ENCODE results near the gene C2orf92. TPM values are rescaled to one million over a fixed set of nuclear protein-coding genes. Genes with fewer than 3 reads are reported as not detected.

Gene C2orf92
- total and polyA plus RNA-seq, 2 donors (not counting 3 experiments of a cell fraction or from before 2014, with no cell fraction given): 1.8 to 7.9 TPM

DNA sequence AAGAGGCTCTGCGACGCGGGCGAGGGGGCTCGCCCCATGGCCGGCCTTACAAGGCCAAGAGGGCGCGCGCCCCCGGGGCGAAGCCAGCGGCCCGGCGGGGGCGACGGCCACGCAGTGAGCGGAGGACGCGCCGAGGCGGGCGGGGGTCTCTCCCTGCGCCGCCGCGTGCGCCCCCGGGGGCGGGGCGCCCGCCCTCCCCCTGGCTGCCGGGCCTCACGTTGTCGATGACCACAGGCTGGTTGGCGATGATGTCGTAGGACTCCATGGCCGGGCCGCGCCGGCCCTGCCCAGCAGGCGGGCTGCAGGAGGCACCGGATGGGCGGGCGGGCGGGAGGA is 5.9 kb upstream of the C2orf92 start:
- H3K4me2 ChIP-seq (ENCODE audit: insufficient read depth, low read length): peak overlapping the region; percentile 79
- no peaks in the 10 kb centered on the region for H3K27me3 ChIP-seq (ENCODE audit: control insufficient read depth in 2 of 2, insufficient read depth in 2 of 2, low read length in 2 of 2)
- dilution Hi-C loops (cut with MboI; ENCODE audit: extremely low pct_ligation_motif_present, low sequenced_read_pairs) (no loop called here), intact Hi-C loops (cut with micrococcal nuclease) (no loop called here)
- no peak for TF ChIP-seq POLR2AphosphoS5 (IDR thresholded peaks at IDR 0.05; ENCODE audit: insufficient read depth, low read depth, low read length)
- TF ChIP-seq, protein P1, sequence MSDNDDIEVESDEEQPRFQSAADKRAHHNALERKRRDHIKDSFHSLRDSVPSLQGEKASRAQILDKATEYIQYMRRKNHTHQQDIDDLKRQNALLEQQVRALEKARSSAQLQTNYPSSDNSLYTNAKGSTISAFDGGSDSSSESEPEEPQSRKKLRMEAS (IDR thresholded peaks at IDR 0.05; ENCODE audit: insufficient read depth, insufficient read length): no peak
- TF ChIP-seq EZH2 (IDR thresholded peaks at IDR 0.05; ENCODE audit: borderline replicate concordance, low read depth, low read length, severe bottlenecking): no peak
- no peak for TF ChIP-seq GATA2 (IDR thresholded peaks at IDR 0.05; ENCODE audit: insufficient read depth, insufficient read length, low read depth, low read length)
- no peak for TF ChIP-seq FOS (IDR thresholded peaks at IDR 0.05; ENCODE audit: borderline replicate concordance, insufficient read depth, low read length)
- CTCF ChIA-PET: interaction anchor here (1.0 to 6.3 kb wide), 15 partner anchors 9 to 721 kb away, joined by 3 to 126 read pairs (median 5); partner anchors contain the start of gene COX5B
- H3K36me3 ChIP-seq (ENCODE audit: control insufficient read depth in 2 of 2, extremely low read depth in 1 of 2, insufficient read depth in 2 of 2, low read length in 2 of 2): peaks cover 0 to 2% of the 10 kb centered on the region in 2 experiments
- DNase-seq (ENCODE audit: low read depth, low spot score): no peak
- peaks cover 13% of the 10 kb centered on the region for H3K79me2 ChIP-seq (ENCODE audit: control insufficient read depth, insufficient read depth, low read length)
- peak overlapping the region; percentile 4 for H2AFZ ChIP-seq (ENCODE audit: low read depth, low read length)
- H4K20me1 ChIP-seq (replicated peaks; ENCODE audit: control insufficient read depth, extremely low read depth, insufficient read depth, low read length): no peaks in the 10 kb centered on the region
- peaks cover 18% of the 10 kb centered on the region for H3K4me1 ChIP-seq (ENCODE audit: control insufficient read depth, extremely low read depth, insufficient read depth, low read length)
- POLR2A ChIA-PET: interaction anchor here (0.6 to 3.9 kb wide), 5 partner anchors 13 to 811 kb away, joined by 3 to 38 read pairs (median 6); partner anchors contain the start of gene COX5B
- H3K9ac ChIP-seq (replicated peaks; ENCODE audit: extremely low read depth, insufficient read depth, low read length): peak overlapping the region; percentile 78
- no TSS peak for BruUV-seq (replicated peaks)
- H3K9me1 ChIP-seq (replicated peaks; ENCODE audit: control insufficient read depth, extremely low read depth, insufficient read depth, low read length): no peaks in the 10 kb centered on the region
- H3K4me3 ChIP-seq (replicated peaks in 1 of 3; ENCODE audit: insufficient read depth in 1 of 3, low read depth in 1 of 3, low read length in 3 of 3): peak overlapping the region; percentile 65 to 83 (median 78)
- no peaks in the 10 kb centered on the region for H3K9me3 ChIP-seq (replicated peaks; ENCODE audit: control insufficient read depth, insufficient read depth, low read length)
- H3K27ac ChIP-seq (ENCODE audit: insufficient read depth, low read depth, low read length): peak overlapping the region; percentile 82
- FAIRE-seq: no peak

DNA sequence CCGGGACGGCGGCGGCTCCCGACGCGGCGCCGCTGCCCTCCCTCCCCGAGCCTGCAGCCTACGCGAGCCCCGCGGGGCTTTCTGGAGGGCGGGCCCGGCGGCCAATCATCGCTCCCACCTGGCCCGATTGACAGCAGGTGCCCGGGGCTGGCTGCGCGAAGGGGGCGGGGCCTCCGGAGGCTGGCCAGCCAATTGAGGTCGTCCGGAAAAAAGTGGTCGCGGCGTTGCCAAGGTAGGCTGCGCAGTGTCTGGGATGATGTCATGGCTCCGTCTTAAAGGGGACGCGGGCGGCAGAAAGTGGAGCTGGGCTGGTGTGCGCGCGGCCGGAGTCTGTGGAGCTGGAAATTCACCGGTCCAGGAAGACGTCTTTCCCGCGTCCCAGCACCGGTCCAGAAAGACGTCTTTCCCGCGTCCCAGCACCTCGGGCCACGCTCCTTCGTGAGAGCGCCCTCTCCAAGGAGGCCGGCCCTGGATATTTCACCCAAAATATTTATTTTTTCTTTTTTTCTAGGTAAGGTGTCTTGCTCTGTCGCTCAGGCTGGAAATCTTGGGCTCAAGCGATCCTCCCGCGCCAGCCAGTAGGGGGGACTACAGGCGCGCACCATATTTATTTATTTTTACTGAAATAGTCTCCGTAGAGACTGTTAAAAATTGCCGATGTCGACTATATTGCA is 5.4 kb upstream of the C2orf92 start, which contains the start of gene ACTR1B:
ACTR1B (minus strand) TSS at position 83 of the 674 bp plus-strand sequence. CDS start 154 bp downstream, outside the sequence.
- FAIRE-seq: peak; percentile 99
- TF ChIP-seq, protein P2, sequence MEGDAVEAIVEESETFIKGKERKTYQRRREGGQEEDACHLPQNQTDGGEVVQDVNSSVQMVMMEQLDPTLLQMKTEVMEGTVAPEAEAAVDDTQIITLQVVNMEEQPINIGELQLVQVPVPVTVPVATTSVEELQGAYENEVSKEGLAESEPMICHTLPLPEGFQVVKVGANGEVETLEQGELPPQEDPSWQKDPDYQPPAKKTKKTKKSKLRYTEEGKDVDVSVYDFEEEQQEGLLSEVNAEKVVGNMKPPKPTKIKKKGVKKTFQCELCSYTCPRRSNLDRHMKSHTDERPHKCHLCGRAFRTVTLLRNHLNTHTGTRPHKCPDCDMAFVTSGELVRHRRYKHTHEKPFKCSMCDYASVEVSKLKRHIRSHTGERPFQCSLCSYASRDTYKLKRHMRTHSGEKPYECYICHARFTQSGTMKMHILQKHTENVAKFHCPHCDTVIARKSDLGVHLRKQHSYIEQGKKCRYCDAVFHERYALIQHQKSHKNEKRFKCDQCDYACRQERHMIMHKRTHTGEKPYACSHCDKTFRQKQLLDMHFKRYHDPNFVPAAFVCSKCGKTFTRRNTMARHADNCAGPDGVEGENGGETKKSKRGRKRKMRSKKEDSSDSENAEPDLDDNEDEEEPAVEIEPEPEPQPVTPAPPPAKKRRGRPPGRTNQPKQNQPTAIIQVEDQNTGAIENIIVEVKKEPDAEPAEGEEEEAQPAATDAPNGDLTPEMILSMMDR (IDR thresholded peaks at IDR 0.05; ENCODE audit: extremely low read depth in 1 of 2, insufficient read depth in 1 of 2, low read depth in 1 of 2, low read length in 2 of 2): peak; percentile 55 to 56
- no peak for TF ChIP-seq GATA2 (IDR thresholded peaks at IDR 0.05; ENCODE audit: insufficient read depth, insufficient read length, low read depth, low read length)
- no peak for TF ChIP-seq MYC (IDR thresholded peaks at IDR 0.05; ENCODE audit: low read depth, low read length)
- peak; percentile 14 for TF ChIP-seq FOS (IDR thresholded peaks at IDR 0.05; ENCODE audit: borderline replicate concordance, insufficient read depth, low read length)
- TF ChIP-seq JUN (IDR thresholded peaks at IDR 0.05; ENCODE audit: borderline replicate concordance, insufficient read depth, insufficient read length, low read depth): peak; percentile 44
- TF ChIP-seq POLR2AphosphoS5 (IDR thresholded peaks at IDR 0.05; ENCODE audit: insufficient read depth, low read depth, low read length): peak; percentile 56
- TF ChIP-seq EZH2 (IDR thresholded peaks at IDR 0.05; ENCODE audit: borderline replicate concordance, low read depth, low read length, severe bottlenecking): no peak
- peak; percentile 38 for TF ChIP-seq POLR2A (IDR thresholded peaks at IDR 0.05; ENCODE audit: low read depth, low read length)
- TF ChIP-seq, protein P1 (IDR thresholded peaks at IDR 0.05; ENCODE audit: insufficient read depth, insufficient read length): peak; percentile 9
- H3K79me2 ChIP-seq (ENCODE audit: control insufficient read depth, insufficient read depth, low read length): peaks cover 13% of the 10 kb centered on the region
- H2AFZ ChIP-seq (ENCODE audit: low read depth, low read length): peak within 1 kb of the TSS; percentile 78
- H3K36me3 ChIP-seq (ENCODE audit: control insufficient read depth in 2 of 2, extremely low read depth in 1 of 2, insufficient read depth in 2 of 2, low read length in 2 of 2): no peaks in the 10 kb centered on the region
- BruUV-seq (replicated peaks): no TSS peak
- peak within 1 kb of the TSS; percentile 65 to 83 (median 78) for H3K4me3 ChIP-seq (replicated peaks in 1 of 3; ENCODE audit: insufficient read depth in 1 of 3, low read depth in 1 of 3, low read length in 3 of 3)
- H3K9ac ChIP-seq (replicated peaks; ENCODE audit: extremely low read depth, insufficient read depth, low read length): peak within 1 kb of the TSS; percentile 95
- H3K9me3 ChIP-seq (replicated peaks; ENCODE audit: control insufficient read depth, insufficient read depth, low read length): no peaks in the 10 kb centered on the region
- H3K27ac ChIP-seq (ENCODE audit: insufficient read depth, low read depth, low read length): peak within 1 kb of the TSS; percentile 85
- ChIA-PET CTCF (interaction anchor here (0.8 to 6.3 kb wide), 16 partner anchors 9 to 721 kb away, joined by 3 to 126 read pairs (median 4); partner anchors contain the start of gene COX5B), POLR2A (interaction anchor here (0.5 to 3.9 kb wide), 7 partner anchors 13 to 189 kb away, joined by 3 to 38 read pairs (median 4); partner anchors contain the start of gene COX5B)
- intact Hi-C loops (cut with micrococcal nuclease) (loop anchor here (1.0 kb wide), 3 partner anchors 18 to 74 kb away; partner anchors contain the start of gene COX5B), dilution Hi-C loops (cut with MboI; ENCODE audit: extremely low pct_ligation_motif_present, low sequenced_read_pairs) (no loop called here)
- no peaks in the 10 kb centered on the region for H3K9me1 ChIP-seq (replicated peaks; ENCODE audit: control insufficient read depth, extremely low read depth, insufficient read depth, low read length)
- no peaks in the 10 kb centered on the region for H4K20me1 ChIP-seq (replicated peaks; ENCODE audit: control insufficient read depth, extremely low read depth, insufficient read depth, low read length)
- H3K4me1 ChIP-seq (ENCODE audit: control insufficient read depth, extremely low read depth, insufficient read depth, low read length): peaks cover 18% of the 10 kb centered on the region
- peak within 1 kb of the TSS; percentile 79 for H3K4me2 ChIP-seq (ENCODE audit: insufficient read depth, low read length)
- peak; percentile 99 for DNase-seq (ENCODE audit: low read depth, low spot score)
- H3K27me3 ChIP-seq (ENCODE audit: control insufficient read depth in 2 of 2, insufficient read depth in 2 of 2, low read length in 2 of 2): no peaks in the 10 kb centered on the region

Data from endothelial cell of umbilical vein (primary cell).